Inflammatory macrophage treated with lipopolysaccharide for 1 hour (primary cell): Measurements from ENCODE around the gene TIMP2.

ENCODE experiments used
- DNase-seq, 2 donors: peaks; one replicate each; pipeline ENCODE4 v3.0.0-alpha.2; 2020 to 2022

TIMP2 gene

GRCh38 chr17:78861229-78861628, 64.0 kb downstream of the TIMP2 start:
- no peak for DNase-seq

- DNase-seq: no peak
These were observed 66.1 kb downstream of the TIMP2 start for GRCh38 chr17:78859051-78859450.

DNA sequence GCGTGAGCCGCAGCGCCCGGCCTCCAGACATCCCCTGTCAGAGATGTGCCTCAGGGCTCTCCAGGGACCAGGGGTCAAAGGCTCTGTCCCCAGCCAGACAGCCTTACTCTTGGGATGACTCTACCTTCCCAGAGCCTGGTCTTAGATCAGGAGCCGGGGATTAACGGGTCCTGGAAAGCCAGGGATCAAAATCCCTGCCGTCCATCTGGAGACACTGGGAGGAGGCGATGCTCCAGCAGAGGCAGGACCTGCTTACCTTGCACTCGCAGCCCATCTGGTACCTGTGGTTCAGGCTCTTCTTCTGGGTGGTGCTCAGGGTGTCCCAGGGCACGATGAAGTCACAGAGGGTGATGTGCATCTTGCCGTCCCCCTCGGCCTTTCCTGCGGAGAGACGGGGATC, 67.9 kb downstream of the TIMP2 start:
- DNase-seq: no peak

DNA sequence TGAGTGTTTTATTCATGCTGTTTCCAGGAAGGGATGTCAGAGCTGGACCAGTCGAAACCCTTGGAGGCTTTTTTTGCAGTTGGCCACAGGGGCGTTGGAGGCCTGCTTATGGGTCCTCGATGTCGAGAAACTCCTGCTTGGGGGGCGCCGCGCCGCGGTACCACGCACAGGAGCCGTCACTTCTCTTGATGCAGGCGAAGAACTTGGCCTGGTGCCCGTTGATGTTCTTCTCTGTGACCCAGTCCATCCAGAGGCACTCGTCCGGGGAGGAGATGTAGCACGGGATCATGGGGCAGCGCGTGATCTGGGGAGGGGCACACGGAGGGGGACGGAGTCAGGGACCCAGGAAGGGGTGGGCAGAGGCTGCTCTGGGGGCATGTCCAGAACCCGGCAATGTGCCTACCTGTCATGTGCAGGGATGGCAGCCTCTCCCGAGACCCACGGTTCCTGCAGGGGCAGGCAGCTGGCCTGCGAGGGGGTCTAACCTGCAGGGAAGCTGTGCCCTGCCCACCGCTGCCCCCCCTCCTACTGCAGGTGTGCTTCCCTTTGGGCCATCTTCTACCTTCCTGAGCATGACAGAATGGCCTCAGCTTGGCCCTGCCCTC, 69.5 kb downstream of the TIMP2 start:
- no peak for DNase-seq

DNA sequence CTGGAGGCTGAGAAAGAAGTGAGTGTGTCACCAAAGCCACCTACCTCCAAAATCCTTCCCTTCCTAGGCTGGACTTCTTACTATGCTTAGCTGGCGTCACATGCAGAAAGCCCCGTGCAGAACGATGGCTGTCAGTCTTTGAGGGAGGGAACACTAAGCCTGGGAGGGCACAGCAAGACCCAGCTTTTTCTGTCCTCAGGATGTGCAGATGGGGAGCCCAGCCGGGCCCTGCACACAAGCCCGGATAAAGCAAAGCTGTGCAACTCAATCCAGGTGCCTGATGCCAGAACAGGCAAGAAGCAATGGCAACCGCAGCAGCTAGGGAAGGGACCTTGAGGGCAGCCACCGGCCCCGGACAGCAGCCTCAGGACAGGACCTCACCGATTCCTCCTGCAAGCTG, 70.7 kb downstream of the TIMP2 start:
- no peak for DNase-seq

GRCh38 chr17:78853926-78854394, 71.2 kb downstream of the TIMP2 start:
- no peak for DNase-seq

- no peak for DNase-seq
These were observed 72.5 kb downstream of the TIMP2 start for GRCh38 chr17:78852709-78853121.

GRCh38 chr17:78849026-78849425, 76.2 kb downstream of the TIMP2 start:
- DNase-seq: no peak

DNA sequence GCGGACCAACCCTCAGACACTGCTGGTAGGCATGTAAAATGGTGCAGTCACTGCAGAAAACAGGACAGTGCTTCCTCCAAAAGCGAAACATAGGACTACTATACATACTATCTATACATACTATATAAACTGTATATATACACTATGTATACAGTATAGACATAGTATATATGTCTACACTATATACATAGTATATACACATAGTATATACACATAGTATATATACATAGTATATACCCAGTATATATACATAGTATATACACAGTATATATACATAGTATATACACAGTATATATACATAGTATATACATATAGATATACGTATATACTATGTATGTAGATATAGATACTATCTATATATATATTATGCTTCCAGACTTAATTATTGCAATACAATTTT, 78.1 kb downstream of the TIMP2 start:
- DNase-seq: no peak

- peak in 1 of 2 donors; percentile 12 for DNase-seq
These were observed 80.7 kb downstream of the TIMP2 start for GRCh38 chr17:78844301-78845005.

DNA sequence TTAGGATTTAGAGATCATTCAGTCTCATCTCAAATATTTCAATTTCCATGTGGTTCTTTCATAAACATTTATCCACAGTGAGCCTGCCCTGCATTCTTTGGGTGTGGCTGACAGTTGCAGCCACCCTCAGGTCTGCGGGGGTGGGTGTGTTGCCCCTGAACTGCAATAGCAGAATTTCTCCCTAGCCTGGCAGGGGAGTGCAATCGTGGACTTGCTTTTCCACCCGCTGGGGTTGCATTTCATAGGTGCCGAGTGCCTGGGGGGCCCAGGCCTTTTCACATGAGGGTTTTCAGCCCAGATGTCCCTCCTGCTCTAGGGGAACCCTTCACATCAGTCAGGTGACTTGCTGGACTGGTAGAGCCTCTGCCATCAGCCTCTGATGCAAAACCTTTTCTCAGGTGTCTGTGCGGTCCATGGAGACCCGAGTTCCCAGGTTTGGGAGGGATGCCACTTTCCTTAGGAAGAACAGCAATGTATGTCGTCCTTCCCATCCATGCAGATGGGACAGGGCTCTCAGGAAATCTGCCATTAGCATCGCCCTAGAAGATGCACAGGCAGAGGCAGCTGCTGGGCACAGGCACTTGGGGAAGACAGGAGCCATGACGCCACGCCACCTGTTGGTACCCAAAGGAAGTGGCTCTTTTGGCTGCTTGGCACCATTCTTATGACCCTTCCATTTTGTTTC, 82.2 kb downstream of the TIMP2 start:
- peak; percentile 48 to 66 for DNase-seq

GRCh38 chr17:78840780-78841611, 84.2 kb downstream of the TIMP2 start, which contains the start of gene USP36:
Gene USP36, minus strand, starts transcription at chr17:78840814. Its CDS starts 4,451 bp downstream, at chr17:78836363.
- peak; percentile 99 to 100 for DNase-seq

GRCh38 chr17:78840530-78840779, 84.7 kb downstream of the TIMP2 start:
- no peak for DNase-seq

DNA sequence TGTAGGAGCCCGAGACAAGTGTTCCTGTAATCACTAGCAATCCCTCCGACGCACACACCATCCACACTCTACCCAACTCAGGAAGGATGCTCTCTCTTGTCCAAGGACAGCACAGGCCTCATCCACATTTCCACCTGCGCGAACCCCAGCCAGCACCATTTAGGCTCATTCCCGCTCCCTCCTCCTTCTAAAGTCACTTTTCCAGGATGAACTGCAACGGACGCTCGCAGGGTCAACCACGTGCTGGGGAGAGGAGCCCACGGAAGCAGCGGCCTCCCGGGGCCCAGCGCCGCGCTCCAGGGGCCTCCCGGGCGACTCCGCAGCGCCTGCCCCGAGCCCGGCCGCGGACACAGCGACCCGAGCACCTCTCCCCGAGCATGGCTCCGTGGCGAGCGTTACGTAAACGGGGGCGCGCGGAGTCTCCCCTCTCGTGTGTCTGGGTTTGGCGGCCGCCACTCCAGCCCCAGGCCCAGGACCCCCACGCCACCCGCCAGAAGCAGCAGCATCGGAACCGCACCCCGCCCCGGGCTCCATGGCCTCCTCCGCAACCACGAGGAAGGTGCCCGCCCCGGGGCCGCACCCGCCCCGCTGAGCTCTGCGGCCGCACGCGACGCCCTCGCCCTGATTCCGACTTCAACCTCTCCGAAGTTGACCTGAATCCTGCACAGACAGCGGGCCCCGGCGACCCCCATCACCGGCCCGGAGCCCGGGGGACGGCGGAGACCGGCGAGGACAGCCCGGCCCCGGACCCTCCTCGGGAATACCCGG, 85.2 kb downstream of the TIMP2 start:
- DNase-seq: peak in 1 of 2 donors; percentile 45

GRCh38 chr17:78839235-78839761, 85.9 kb downstream of the TIMP2 start:
- DNase-seq: peak in 1 of 2 donors; percentile 14

DNA sequence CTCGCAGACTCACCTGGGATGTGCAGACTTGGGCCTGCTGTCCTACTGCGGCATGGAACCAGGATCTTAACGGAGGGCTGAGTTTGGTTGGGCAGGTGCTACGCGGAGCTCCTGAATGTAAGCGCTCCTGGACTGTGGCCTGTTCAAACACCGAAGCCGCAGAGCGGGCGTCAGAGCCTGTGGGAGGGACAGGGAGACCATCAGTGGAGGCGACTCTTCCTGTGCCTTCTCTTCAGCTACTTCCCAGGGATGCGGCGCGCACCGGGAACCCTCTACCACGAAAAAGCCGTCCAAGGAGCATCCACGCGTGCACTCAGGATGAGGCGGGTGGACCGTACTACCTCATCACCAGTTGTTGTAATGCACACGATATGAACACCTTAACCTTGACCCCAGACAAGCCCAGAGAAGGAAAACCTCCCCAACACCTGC, 86.6 kb downstream of the TIMP2 start:
- no peak for DNase-seq

DNA sequence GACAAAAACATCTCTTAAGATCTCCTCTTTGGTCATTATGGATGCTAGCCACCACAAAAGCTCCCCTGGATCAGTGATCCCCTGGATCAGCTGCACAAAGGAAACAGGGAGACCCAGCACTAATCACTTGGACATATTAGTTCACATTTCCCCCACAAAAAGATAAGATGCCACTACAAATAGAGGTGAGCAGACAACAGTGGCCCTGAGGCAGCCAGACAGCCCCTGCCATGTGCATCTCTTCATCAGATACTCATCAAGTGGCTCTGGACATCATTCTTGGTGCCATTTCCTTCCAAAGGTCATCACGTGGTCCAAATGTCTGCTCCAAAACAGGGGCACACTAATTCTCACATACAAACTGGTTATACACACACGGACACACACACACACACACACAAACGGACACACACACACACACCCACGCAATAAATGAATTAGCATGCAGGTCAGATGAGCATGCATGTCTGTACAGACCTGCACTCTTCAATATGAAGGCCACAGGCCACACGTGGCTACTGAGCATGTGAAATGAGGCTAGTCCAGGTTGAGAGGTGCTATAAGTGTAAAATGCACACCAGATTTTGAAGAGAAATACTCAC, 88.7 kb downstream of the TIMP2 start:
- DNase-seq: no peak

- no peak for DNase-seq
These were observed 90.6 kb downstream of the TIMP2 start for GRCh38 chr17:78834571-78834970.

DNA sequence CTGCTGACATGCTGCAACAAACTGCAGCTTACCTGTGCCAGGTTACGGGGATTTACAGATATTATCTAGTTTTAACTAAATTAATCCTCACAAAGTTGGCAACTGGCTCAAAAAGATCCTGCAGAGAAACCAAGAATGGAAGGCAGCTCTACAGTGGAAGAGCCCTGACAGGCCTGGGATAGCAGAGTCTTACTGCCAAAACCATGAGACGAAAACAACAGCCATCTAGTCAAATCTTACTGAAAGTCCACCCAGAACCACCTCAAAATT, 92.7 kb downstream of the TIMP2 start:
- DNase-seq: no peak

GRCh38 chr17:78831688-78832540, 93.3 kb downstream of the TIMP2 start:
- DNase-seq: no peak

DNA sequence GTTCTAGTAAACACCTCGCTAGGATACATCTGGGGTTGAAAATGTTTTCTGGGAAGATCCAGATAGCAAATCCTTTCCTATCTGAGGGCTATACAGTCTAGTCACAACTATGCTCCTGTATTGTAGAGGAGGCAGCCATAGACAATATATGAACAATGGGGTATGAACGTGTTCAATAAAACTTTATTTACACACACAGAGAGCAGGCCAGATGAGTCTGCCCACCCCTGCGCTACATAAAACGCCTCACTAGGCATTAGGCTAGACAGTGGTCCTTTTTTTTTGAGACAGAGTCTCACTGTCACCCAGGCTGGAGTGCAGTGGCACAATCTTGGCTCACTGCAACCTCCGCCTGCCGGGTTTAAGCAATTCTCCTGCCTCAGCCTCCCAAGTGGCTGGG, 95.7 kb downstream of the TIMP2 start:
- DNase-seq: no peak
